HG03196 (cell line): ENCODE measurements around the gene CCDC107.
A peak's percentile ranks its signal among the peaks of the same experiment; 100 is the strongest.

Experiments used
- ATAC-seq: cut with Tn5 transposase; IDR thresholded peaks from one replicate; pipeline ENCODE4 v1.9.1; 2021; ENCODE audit not compliant: unreplicated experiment

Gene CCDC107

GRCh38 chr9:35682051-35682450 is 24.0 kb downstream of the CCDC107 start:
- ATAC-seq, result no peak

- no peak for ATAC-seq
Measured at GRCh38 chr9:35682520-35683315, 24.6 kb downstream of the CCDC107 start.

- ATAC-seq, result no peak
Measured at GRCh38 chr9:35683323-35683722, 25.2 kb downstream of the CCDC107 start.

GRCh38 chr9:35684921-35685320 is 26.8 kb downstream of the CCDC107 start:
- ATAC-seq, result no peak

- no peak for ATAC-seq
Measured at GRCh38 chr9:35685506-35685905, 27.4 kb downstream of the CCDC107 start.

- ATAC-seq, result no peak
Measured at GRCh38 chr9:35686222-35687203, 28.4 kb downstream of the CCDC107 start.

- ATAC-seq, result no peak
Measured at GRCh38 chr9:35687306-35687705, 29.2 kb downstream of the CCDC107 start.

- no peak for ATAC-seq
Measured at GRCh38 chr9:35687972-35688557, 30.0 kb downstream of the CCDC107 start.

GRCh38 chr9:35688558-35689541 is 30.8 kb downstream of the CCDC107 start:
- ATAC-seq, result no peak

- ATAC-seq, result no peak
Measured at GRCh38 chr9:35689542-35690293, 31.6 kb downstream of the CCDC107 start, which contains the start of gene TPM2. TPM2 (minus strand) TSS chr9:35689925; CDS start chr9:35689817, 108 bp downstream.

GRCh38 chr9:35690294-35690613 is 32.2 kb downstream of the CCDC107 start:
- ATAC-seq, result no peak

GRCh38 chr9:35690614-35691333 is 32.7 kb downstream of the CCDC107 start:
- no peak for ATAC-seq

GRCh38 chr9:35691334-35691650 is 33.2 kb downstream of the CCDC107 start:
- ATAC-seq, result no peak

- no peak for ATAC-seq
Measured at GRCh38 chr9:35691757-35692301, 33.7 kb downstream of the CCDC107 start.

GRCh38 chr9:35695943-35696401 is 37.9 kb downstream of the CCDC107 start:
- no peak for ATAC-seq

GRCh38 chr9:35696520-35697215 is 38.6 kb downstream of the CCDC107 start:
- peak; percentile 64 for ATAC-seq

GRCh38 chr9:35697486-35697885 is 39.4 kb downstream of the CCDC107 start:
- no peak for ATAC-seq

- no peak for ATAC-seq
Measured at GRCh38 chr9:35698231-35698630, 40.1 kb downstream of the CCDC107 start.
